Stimulated activated effector memory CD8-positive, alpha-beta T cell treated with anti-CD3 and anti-CD28 coated beads, Interleukin-12 subunit alpha, Interleukin-12 subunit beta, amount 100 ng/mL, for 72 hours (primary cell): Measurements from ENCODE around the gene CILP2.

Experiments
- ATAC-seq: fragments of 150-1000 bp; cut with Tn5 transposase; 2 replicates; pipeline ENCODE4 v1.10.0; 2021
- DNase-seq, 2 donors: peaks; one replicate each; pipeline ENCODE4 v3.0.0; 2021 to 2022; ENCODE audit warnings: low spot score in 2 of 2
- H3K27ac Mint-ChIP-seq: one replicate; pipeline ENCODE4 v1.8.0; 2022; ENCODE audit warnings: mild to moderate bottlenecking, mixed read lengths
- H3K36me3 Mint-ChIP-seq: one replicate; pipeline ENCODE4 v1.8.0; 2022; ENCODE audit warnings: mild to moderate bottlenecking, mixed read lengths
- H3K4me1 Mint-ChIP-seq: one replicate; pipeline ENCODE4 v1.8.0; 2022; ENCODE audit warnings: mixed read lengths
- H3K4me3 Mint-ChIP-seq: one replicate; pipeline ENCODE4 v1.8.0; 2022; ENCODE audit warnings: mild to moderate bottlenecking, mixed read lengths
- H3K9me3 Mint-ChIP-seq: one replicate; pipeline ENCODE4 v1.8.0; 2022; ENCODE audit warnings: mixed read lengths

Gene CILP2

DNA sequence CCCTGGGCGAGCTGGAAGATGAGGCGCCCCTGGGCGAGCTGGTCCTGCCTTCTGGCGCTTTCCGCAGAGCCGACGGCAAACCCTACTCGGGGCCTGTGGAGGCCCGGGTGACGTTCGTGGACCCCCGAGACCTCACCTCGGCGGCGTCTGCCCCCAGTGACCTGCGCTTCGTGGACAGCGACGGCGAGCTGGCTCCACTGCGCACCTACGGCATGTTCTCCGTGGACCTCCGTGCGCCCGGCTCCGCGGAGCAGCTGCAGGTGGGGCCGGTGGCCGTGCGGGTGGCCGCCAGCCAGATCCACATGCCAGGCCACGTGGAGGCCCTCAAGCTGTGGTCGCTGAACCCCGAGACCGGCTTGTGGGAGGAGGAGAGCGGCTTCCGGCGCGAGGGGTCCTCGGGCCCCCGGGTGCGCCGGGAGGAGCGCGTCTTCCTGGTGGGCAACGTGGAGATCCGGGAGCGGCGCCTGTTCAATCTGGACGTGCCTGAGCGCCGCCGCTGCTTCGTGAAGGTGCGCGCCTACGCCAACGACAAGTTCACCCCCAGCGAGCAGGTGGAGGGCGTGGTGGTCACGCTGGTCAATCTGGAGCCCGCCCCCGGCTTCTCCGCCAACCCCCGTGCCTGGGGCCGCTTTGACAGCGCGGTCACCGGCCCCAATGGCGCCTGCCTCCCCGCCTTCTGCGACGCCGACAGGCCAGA, 6.3 kb downstream of the CILP2 start:
- Mint-ChIP-seq H3K4me1 (peaks cover 21% of the 10 kb centered on the region), H3K4me3 (no peak overlapping the region), H3K36me3 (peaks cover 7% of the 10 kb centered on the region), H3K9me3 (no peaks in the 10 kb centered on the region), H3K27ac (no peak overlapping the region)
- no peak for ATAC-seq
- DNase-seq = no peak

DNA sequence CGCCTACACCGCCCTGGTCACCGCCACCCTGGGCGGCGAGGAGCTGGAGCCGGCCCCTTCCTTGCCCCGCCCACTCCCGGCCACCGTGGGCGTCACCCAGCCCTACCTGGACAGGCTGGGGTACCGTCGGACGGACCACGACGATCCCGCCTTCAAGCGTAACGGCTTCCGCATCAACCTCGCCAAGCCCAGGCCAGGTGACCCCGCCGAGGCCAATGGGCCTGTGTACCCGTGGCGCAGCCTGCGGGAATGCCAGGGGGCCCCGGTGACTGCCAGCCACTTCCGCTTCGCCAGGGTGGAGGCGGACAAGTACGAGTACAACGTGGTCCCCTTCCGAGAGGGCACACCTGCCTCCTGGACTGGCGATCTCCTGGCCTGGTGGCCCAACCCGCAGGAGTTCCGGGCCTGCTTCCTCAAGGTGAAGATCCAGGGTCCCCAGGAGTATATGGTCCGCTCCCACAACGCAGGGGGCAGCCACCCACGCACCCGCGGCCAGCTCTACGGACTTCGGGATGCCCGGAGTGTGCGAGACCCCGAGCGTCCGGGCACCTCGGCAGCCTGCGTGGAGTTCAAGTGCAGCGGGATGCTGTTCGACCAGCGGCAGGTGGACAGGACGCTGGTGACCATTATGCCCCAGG, 7.0 kb downstream of the CILP2 start:
- H3K4me1 Mint-ChIP-seq = peaks cover 21% of the 10 kb centered on the region
- no peaks in the 10 kb centered on the region for H3K9me3 Mint-ChIP-seq
- DNase-seq = no peak
- peaks cover 7% of the 10 kb centered on the region for H3K36me3 Mint-ChIP-seq
- H3K4me3 Mint-ChIP-seq = no peak overlapping the region
- no peak overlapping the region for H3K27ac Mint-ChIP-seq
- ATAC-seq = no peak

DNA sequence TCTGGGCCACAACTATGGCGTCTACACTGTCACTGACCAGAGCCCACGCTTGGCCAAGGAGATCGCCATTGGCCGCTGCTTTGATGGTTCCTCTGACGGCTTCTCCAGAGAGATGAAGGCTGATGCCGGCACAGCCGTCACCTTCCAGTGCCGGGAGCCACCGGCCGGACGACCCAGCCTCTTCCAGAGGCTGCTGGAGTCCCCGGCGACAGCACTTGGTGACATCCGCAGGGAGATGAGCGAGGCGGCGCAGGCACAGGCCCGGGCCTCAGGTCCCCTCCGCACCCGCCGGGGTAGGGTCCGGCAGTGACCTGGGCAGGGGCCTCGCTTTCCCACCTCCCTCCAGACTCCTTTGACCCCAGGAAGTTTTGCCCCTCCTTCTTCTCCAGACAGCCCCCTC, 7.6 kb downstream of the CILP2 start:
- Mint-ChIP-seq H3K36me3 (peaks cover 7% of the 10 kb centered on the region), H3K9me3 (no peaks in the 10 kb centered on the region), H3K4me3 (no peak overlapping the region), H3K27ac (no peak overlapping the region), H3K4me1 (peaks cover 17% of the 10 kb centered on the region)
- ATAC-seq (no peak), DNase-seq (no peak)

DNA sequence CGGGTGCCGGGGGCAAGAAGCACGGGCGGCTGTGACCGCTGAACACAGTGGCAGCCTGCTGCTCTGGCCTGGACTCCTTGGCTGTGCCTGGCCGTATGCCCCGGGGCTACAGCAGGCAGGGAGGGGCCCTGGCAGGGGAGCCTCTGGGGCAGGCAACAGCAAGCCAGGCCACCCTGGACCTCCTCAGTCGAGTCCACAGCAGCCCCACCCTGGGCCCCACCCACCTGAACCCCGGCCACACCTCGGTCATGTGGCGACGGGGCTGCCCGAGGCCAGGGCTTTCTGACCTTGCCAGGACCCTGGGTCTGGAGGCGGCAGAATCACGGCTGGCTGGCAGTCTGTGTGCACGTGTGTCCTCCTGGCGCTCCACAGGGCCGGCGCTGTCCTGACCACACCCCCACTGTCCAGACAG, 8.7 kb downstream of the CILP2 start:
- H3K4me1 Mint-ChIP-seq = peaks cover 8% of the 10 kb centered on the region
- no peaks in the 10 kb centered on the region for H3K9me3 Mint-ChIP-seq
- ATAC-seq (no peak), DNase-seq (no peak)
- no peak overlapping the region for H3K27ac Mint-ChIP-seq
- H3K36me3 Mint-ChIP-seq = peaks cover 6% of the 10 kb centered on the region
- H3K4me3 Mint-ChIP-seq = no peak overlapping the region

DNA sequence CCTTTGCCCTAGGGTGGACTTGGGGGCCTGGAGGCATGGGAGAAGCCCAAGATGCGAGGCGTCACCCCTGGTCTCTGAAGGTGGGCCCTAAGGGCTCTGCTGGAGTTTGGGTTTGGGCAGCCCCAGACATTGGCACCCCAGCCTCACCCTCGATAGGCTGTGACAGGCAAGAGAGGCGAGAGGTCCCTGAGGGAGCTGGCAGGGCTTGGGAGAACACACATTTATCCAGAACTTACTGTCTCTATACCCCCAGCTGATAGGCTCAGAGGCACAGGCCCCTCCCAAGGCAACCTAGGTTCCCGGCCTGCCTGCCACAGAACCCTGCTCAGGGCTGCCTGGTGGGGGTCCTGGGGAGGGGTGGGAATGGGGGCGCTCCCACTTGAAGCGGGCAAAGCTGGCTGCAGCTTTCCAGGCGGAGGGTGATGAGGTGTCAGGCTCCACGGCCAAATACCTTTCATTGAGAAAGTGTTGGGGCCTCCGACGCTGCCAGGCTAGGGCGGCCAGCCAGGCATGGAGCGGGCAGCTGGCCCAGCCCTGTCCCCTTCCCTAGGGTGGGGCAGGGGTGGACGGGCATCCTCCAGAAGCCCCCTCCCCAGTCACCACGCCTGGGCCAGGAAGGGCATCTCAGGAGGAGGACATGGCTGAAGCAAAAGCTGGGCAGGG, 9.7 kb downstream of the CILP2 start:
- DNase-seq (no peak), ATAC-seq (no peak)
- H3K36me3 Mint-ChIP-seq = no peaks in the 10 kb centered on the region
- H3K27ac Mint-ChIP-seq = no peak overlapping the region
- no peak overlapping the region for H3K4me3 Mint-ChIP-seq
- no peaks in the 10 kb centered on the region for H3K4me1 Mint-ChIP-seq
- H3K9me3 Mint-ChIP-seq = no peaks in the 10 kb centered on the region

DNA sequence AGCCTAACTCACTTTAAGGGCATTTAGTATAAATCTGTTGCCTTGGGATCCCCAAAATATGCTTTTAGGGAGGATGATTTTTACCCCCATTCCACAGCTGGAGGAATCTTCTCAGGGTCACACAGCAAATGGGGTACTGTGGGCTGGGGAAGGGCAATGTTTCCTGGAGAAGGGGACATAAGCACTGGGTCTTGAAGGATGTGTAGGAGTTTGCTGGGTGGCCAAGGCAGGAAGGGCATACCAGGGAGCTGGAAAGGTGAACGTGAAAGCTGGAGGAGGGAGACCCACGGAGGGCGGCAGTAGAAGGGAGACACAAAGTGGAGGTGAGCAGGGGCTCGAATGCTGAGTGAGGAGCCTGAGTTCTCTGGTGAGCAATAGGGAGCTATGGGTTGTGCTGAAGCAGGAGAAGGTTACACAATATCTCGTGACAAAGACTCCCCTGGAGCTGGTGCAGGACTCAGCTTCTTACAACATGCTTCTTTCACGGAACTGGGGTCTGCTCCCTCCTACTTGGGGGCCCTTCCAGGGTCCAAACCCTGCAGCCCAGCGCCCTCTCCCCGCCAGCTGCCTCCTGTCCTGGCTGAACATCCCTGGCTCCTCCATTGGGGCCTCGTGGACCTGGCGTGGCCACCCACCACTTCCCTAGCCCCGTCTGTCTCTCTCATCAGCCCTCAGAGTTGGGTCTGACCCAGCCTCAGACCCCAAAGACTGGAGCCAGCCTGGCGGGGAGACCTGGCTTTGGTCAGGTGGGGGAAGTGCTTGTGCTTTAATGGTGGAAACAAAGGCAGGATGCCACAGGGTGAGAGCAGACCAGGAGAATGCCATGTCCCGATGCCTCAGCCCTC, 11.1 kb downstream of the CILP2 start:
- no peak overlapping the region for H3K4me3 Mint-ChIP-seq
- ATAC-seq = no peak
- H3K27ac Mint-ChIP-seq = peak overlapping the region; percentile 36

DNA sequence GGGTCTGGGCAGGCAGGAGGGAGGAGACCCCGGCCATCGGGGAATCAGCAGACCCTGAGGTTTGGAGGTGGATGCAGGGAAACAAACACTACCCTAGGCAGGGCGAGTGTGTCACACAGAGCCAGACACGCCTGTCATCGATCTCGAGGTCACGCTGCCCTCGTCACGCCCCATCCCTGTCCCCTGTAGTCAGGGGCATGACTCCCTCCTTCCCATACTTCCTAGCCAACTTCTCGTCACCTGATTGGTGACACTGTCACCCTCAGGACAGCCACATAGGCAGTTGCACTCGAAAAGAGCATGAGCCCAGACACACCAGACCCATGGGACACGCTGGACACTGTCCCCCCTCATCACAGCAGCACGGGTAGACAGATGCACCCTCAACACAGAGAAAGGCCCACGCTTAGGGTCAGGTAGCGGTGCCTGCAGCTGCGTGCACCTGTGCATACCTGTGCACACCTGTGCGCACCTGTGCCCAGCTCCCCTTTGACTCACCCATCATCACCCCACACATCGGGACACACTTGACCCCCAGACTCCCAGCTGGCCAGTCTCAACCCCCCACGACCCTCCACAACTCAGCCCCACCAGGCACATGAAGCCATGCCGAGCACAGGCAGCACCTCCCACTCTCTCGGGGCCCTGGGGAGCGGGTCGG, 11.9 kb downstream of the CILP2 start:
- no peak overlapping the region for H3K27ac Mint-ChIP-seq
- DNase-seq = no peak
- peaks cover 9% of the 10 kb centered on the region for H3K4me1 Mint-ChIP-seq
- no peaks in the 10 kb centered on the region for H3K9me3 Mint-ChIP-seq
- no peak overlapping the region for H3K4me3 Mint-ChIP-seq
- ATAC-seq = no peak
- no peaks in the 10 kb centered on the region for H3K36me3 Mint-ChIP-seq

More for the DNA sequence above, 11.1 kb downstream of the CILP2 start:
- Mint-ChIP-seq H3K9me3 (no peaks in the 10 kb centered on the region), H3K36me3 (no peaks in the 10 kb centered on the region), H3K4me1 (peaks cover 3% of the 10 kb centered on the region)
- no peak for DNase-seq

DNA sequence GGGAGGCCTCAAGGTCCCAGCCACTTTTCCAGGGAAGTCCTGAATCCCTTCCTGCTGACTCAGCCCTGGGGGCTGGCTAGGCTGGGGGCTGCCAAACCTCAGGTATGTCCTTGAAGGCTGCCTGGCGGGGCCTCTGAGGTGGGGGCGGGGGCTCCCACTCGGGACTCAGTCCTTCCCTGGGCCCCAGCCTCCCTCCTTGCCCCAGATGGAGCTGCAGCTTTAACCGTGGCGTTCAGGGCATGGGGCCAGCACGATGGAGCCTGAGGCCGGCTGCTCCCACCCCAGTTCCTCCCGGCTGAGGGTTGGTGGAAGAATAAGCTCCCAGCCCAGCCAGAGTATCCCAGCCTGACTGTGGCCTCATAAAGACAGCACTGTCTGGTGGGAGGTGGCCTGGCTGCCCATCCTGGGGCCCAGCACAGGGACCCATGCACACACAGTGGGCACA, 12.4 kb downstream of the CILP2 start:
- Mint-ChIP-seq H3K4me1 (peaks cover 9% of the 10 kb centered on the region), H3K4me3 (no peak overlapping the region), H3K27ac (no peak overlapping the region), H3K36me3 (no peaks in the 10 kb centered on the region), H3K9me3 (no peaks in the 10 kb centered on the region)
- ATAC-seq (no peak), DNase-seq (no peak)

DNA sequence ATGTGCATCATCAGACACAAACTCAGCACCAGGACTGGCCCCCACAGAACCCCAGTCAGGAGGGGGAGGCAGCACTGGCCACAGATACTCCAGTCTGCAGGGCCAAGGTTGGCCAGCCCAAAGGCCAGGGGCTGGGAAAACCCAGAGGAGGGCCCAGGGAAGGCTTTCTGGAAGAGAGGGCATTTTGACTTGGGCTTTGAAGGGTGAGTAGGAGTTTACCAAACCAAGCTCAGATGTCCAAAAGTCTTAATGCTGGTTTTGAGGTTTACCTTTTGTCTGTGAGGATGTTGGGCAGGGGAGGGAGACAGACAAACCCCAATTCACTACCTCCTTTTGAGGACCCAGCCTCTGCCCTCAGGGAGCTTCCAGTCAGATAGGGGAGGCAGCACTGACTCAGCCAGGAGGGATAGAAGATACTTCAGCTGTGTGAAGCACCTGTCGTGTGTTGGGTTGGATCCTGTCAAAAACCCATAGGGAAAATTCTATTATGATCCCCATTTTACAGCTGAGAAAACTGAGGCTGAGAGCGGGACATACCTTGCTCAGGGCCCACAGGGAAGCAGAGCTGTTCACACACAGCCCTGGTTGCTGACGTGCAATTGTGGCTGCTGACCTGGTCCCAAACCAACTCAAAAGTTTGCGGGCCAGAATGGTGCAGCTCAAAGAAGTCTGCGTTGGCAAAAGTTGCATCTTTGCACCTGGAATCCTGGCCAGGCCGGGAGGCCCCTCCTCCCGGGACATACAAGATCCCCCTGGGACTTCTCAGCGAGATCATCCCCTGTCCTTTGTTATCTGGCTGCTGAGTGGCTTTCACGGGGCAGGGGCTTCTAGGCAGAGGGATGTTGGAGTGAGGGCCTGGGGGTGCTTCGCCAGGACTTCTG, 13.1 kb downstream of the CILP2 start:
- Mint-ChIP-seq H3K9me3 (no peaks in the 10 kb centered on the region), H3K36me3 (no peaks in the 10 kb centered on the region), H3K4me3 (no peak overlapping the region), H3K27ac (no peak overlapping the region), H3K4me1 (peaks cover 9% of the 10 kb centered on the region)
- DNase-seq (no peak), ATAC-seq (no peak)

DNA sequence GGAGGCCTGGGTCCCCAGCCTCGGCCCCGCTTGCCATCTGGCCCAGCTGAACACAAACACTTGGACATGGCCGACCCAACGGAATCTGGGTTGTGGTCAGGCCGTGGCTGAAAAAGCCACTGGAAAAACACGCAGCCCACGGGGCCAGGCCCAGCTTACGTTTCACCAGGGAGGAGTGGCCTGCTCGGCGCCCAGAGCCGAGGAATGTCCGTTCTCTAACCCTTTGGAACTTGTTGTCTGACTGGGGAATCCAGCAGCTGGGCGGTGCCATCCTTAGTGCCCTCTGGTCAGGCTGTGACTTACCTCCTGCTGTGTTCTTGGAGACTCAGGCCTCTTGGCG, 13.8 kb downstream of the CILP2 start:
- Mint-ChIP-seq H3K36me3 (no peaks in the 10 kb centered on the region), H3K9me3 (no peaks in the 10 kb centered on the region)
- no peak for ATAC-seq

DNA sequence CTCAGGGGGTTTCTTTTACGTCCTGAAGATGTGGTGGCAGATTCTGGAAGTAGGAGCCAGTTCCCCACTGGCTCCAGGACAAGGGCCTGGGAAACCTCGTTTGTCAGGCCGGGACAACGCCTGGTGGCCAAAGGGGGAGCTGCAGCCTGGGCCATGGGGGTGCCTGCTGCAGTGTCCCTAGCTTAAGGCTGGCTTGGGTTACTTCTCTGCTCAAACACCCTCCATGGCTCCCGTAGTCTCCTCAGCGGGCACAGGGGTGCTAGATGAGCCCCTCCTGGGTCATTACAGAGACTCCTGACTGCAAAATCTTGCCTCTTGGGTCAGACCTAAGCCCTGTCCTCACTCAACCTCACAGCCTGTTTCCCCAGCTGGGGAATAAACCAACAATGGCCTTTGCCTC, 14.7 kb downstream of the CILP2 start:
- Mint-ChIP-seq H3K4me3 (no peak overlapping the region), H3K9me3 (no peaks in the 10 kb centered on the region), H3K4me1 (peaks cover 9% of the 10 kb centered on the region), H3K27ac (no peak overlapping the region), H3K36me3 (no peaks in the 10 kb centered on the region)
- no peak for DNase-seq
- peak; percentile 56 for ATAC-seq

More for the DNA sequence above, 13.8 kb downstream of the CILP2 start:
- DNase-seq = no peak
- H3K4me1 Mint-ChIP-seq = peaks cover 9% of the 10 kb centered on the region
- H3K27ac Mint-ChIP-seq = no peak overlapping the region
- H3K4me3 Mint-ChIP-seq = no peak overlapping the region

DNA sequence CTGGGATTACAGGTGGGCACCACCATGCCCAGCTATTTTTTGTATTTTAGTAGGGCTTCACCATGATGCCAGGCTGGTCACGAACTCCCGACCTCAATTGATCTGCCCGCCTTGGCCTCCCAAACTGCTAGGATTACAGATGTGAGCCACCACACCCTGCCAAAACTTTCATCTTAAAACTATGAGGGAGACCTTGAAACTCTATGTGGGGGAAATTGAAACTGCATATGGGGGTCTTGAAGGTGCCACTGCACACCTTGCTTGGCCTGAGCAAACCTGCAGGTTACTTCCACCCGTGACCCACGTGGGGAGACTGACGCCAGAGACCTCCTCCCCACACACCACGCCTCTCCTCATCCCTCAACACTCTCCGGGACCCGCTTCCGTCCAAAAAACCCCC, 15.6 kb downstream of the CILP2 start:
- no peak for ATAC-seq
- peaks cover 13% of the 10 kb centered on the region for H3K4me1 Mint-ChIP-seq
- no peak overlapping the region for H3K27ac Mint-ChIP-seq
- peaks cover 8% of the 10 kb centered on the region for H3K36me3 Mint-ChIP-seq
- DNase-seq = no peak
- H3K4me3 Mint-ChIP-seq = no peak overlapping the region
- no peaks in the 10 kb centered on the region for H3K9me3 Mint-ChIP-seq

DNA sequence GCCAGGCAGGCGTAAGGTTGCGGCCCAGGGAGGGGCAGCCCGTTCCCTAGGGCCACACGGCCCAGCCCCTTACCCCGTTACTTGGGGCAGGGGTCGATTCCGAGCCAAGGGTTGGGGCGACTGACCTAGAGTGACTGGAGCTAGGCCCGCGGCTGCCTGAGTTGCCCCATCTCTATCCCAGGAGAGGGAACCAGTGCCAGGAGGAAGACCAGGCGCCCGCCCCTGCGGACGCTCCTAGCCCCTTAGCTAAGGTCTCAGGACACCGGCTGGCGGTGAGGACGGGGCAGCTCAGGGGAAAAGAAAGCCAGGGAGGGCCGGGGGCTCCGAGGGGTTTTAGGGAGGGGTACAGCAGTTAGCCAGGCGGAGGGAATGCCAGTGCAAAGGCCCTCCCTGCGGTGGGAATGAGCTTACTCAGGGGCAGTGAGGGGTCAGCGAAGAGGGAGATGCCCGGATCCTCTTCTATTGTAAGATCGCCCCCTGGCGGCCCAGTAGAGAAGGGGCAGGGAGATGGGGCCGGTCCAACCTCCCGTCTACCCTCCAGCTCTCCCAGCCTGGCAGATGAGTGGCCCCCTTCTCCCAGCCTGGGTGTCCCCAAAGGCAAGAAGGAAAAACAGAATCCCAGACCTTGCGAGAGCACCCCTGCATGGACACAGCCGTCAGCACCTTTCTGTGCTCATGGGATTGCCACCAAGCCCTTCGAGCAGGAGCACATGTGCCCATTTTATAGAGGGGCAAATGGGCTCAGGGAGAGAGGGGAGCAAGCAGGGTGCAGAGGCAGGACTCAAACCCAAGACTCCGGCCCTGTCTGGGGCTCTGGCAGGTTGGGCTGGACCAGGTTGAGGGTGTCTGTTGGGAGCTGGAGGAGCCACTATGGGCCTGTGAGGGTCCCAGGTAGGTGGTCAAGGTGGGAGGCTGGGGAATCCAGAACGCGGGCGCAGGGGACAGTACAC, 16.3 kb downstream of the CILP2 start:
- Mint-ChIP-seq H3K9me3 (no peaks in the 10 kb centered on the region), H3K36me3 (peaks cover 14% of the 10 kb centered on the region), H3K4me1 (peaks cover 19% of the 10 kb centered on the region), H3K4me3 (no peak overlapping the region), H3K27ac (peak overlapping the region; percentile 71)
- peak; percentile 65 for ATAC-seq
- DNase-seq = peak; percentile 61 to 86
